Mesothelial cell of epicardium (in vitro differentiated cells): ENCODE data around the gene NFE2L1. TPM values are rescaled to one million over a fixed set of nuclear protein-coding genes. Genes with fewer than 3 reads are reported as not detected.

Source experiments
- DNase-seq, 2 experiments: peaks; one replicate each; pipeline ENCODE4 v3.0.0; 2021; ENCODE audit warnings: low spot score in 2 of 2; ENCODE audit not compliant: unreplicated experiment in 2 of 2
- H3K27ac Mint-ChIP-seq: 2 replicates; pipeline ENCODE4 v1.8.0; 2021; ENCODE audit warnings: mixed read lengths
- H3K27me3 Mint-ChIP-seq: 2 replicates; pipeline ENCODE4 v1.8.0; 2021; ENCODE audit warnings: low read depth, mixed read lengths
- H3K36me3 Mint-ChIP-seq: 2 replicates; pipeline ENCODE4 v1.8.0; 2021; ENCODE audit warnings: mixed read lengths
- H3K4me1 Mint-ChIP-seq: 2 replicates; pipeline ENCODE4 v1.8.0; 2021; ENCODE audit warnings: mixed read lengths
- H3K4me3 Mint-ChIP-seq: 2 replicates; pipeline ENCODE4 v1.8.0; 2021; ENCODE audit warnings: mild to moderate bottlenecking, moderate library complexity, mixed read lengths
- H3K9me3 Mint-ChIP-seq: 2 replicates; pipeline ENCODE4 v1.8.0; 2021; ENCODE audit warnings: mixed read lengths
- total RNA-seq: library from RNA; stranded (reverse); gene quantifications from 3 replicates; pipeline ENCODE4 v1.2.1, GENCODE V29; 2021
- TF ChIP-seq, protein P1 (sequence below): fragments of 200-600 bp; sonication (generic); IDR thresholded peaks from one replicate; pipeline ENCODE4 v1.5.0; 2021; ENCODE audit warnings: antibody characterized with exemption; ENCODE audit not compliant: unreplicated experiment

NFE2L1 gene
- total RNA-seq, 1 donor from 2014 or later: 134 TPM

DNA sequence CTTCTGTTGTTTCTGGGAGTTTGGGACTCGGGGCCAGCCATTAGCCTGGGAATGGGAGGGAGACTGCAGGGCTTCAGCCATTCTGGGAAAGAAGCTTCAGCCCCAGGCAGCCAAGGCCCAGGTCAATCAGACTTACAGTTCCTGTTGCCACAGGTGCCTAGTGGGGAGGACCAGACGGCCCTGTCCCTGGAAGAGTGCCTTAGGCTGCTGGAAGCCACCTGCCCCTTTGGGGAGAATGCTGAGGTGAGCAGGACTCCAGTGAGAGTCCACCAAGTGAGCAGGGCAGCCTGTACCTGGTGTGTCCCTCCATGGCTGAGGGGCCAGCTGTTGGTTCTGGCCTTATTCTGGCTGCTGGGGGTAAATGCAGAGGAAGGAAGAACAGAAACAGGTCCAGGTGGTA lies 8.7 kb downstream of the NFE2L1 start:
- Mint-ChIP-seq H3K27ac (no peak overlapping the region), H3K4me1 (peaks cover 36% of the 10 kb centered on the region), H3K4me3 (no peak overlapping the region)

DNA sequence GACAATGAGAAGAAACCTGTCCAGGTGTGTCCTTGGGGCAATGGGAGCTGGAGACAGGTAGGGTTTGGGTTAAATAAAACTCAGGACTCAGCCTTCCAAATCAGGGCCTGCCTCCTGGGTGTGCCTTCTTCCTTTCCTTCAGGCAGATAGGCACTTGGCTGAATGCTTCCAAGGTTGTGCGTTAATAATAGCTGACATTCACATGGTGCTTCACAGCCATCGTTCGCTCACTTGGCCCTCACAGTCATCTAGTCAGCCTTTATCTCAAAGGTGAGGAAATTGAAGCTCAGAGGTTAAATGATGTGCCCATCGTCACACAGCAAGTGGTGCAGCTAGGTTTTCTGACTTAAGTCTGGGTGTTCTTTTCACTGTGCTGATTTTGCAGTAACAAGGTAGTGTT lies 9.5 kb downstream of the NFE2L1 start:
- Mint-ChIP-seq H3K27me3 (no peaks in the 10 kb centered on the region), H3K4me3 (no peak overlapping the region), H3K27ac (no peak overlapping the region), H3K4me1 (peaks cover 28% of the 10 kb centered on the region), H3K9me3 (no peaks in the 10 kb centered on the region), H3K36me3 (peaks cover 32% of the 10 kb centered on the region)
- TF ChIP-seq, protein P1, sequence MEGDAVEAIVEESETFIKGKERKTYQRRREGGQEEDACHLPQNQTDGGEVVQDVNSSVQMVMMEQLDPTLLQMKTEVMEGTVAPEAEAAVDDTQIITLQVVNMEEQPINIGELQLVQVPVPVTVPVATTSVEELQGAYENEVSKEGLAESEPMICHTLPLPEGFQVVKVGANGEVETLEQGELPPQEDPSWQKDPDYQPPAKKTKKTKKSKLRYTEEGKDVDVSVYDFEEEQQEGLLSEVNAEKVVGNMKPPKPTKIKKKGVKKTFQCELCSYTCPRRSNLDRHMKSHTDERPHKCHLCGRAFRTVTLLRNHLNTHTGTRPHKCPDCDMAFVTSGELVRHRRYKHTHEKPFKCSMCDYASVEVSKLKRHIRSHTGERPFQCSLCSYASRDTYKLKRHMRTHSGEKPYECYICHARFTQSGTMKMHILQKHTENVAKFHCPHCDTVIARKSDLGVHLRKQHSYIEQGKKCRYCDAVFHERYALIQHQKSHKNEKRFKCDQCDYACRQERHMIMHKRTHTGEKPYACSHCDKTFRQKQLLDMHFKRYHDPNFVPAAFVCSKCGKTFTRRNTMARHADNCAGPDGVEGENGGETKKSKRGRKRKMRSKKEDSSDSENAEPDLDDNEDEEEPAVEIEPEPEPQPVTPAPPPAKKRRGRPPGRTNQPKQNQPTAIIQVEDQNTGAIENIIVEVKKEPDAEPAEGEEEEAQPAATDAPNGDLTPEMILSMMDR: no peak
- no peak for DNase-seq

More for the DNA sequence above, 8.7 kb downstream of the NFE2L1 start:
- Mint-ChIP-seq H3K36me3 (peaks cover 31% of the 10 kb centered on the region), H3K9me3 (no peaks in the 10 kb centered on the region), H3K27me3 (no peaks in the 10 kb centered on the region)
- DNase-seq: no peak
- TF ChIP-seq, protein P1: no peak

DNA sequence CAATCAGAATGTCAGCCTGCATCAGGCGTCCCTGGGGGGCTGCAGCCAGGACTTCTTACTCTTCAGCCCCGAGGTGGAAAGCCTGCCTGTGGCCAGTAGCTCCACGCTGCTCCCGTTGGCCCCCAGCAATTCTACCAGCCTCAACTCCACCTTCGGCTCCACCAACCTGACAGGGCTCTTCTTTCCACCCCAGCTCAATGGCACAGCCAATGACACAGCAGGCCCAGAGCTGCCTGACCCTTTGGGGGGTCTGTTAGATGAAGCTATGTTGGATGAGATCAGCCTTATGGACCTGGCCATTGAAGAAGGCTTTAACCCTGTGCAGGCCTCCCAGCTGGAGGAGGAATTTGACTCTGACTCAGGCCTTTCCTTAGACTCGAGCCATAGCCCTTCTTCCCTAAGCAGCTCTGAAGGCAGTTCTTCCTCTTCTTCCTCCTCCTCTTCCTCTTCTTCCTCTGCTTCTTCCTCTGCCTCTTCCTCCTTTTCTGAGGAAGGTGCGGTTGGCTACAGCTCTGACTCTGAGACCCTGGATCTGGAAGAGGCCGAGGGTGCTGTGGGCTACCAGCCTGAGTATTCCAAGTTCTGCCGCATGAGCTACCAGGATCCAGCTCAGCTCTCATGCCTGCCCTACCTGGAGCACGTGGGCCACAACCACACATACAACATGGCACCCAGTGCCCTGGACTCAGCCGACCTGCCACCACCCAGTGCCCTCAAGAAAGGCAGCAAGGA lies 10.4 kb downstream of the NFE2L1 start:
- Mint-ChIP-seq H3K27me3 (no peaks in the 10 kb centered on the region), H3K4me1 (peaks cover 19% of the 10 kb centered on the region), H3K36me3 (peaks cover 29% of the 10 kb centered on the region), H3K27ac (no peak overlapping the region), H3K4me3 (no peak overlapping the region), H3K9me3 (no peaks in the 10 kb centered on the region)
- DNase-seq: no peak
- TF ChIP-seq, protein P1: no peak

DNA sequence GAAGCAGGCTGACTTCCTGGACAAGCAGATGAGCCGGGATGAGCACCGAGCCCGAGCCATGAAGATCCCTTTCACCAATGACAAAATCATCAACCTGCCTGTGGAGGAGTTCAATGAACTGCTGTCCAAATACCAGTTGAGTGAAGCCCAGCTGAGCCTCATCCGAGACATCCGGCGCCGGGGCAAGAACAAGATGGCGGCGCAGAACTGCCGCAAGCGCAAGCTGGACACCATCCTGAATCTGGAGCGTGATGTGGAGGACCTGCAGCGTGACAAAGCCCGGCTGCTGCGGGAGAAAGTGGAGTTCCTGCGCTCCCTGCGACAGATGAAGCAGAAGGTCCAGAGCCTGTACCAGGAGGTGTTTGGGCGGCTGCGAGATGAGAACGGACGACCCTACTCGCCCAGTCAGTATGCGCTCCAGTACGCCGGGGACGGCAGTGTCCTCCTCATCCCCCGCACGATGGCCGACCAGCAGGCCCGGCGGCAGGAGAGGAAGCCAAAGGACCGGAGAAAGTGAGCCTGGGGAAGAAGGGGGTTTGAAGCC lies 11.0 kb downstream of the NFE2L1 start:
- H3K4me3 Mint-ChIP-seq: no peak overlapping the region
- TF ChIP-seq, protein P1: no peak
- H3K4me1 Mint-ChIP-seq: peaks cover 12% of the 10 kb centered on the region

GRCh38 chr17:48060249-48060648 lies 12.1 kb downstream of the NFE2L1 start:
- Mint-ChIP-seq H3K4me3 (no peak overlapping the region), H3K4me1 (peaks cover 5% of the 10 kb centered on the region), H3K27me3 (no peaks in the 10 kb centered on the region), H3K9me3 (no peaks in the 10 kb centered on the region), H3K27ac (peak overlapping the region; percentile 21), H3K36me3 (peaks cover 36% of the 10 kb centered on the region)
- TF ChIP-seq, protein P1: no peak
- no peak for DNase-seq

More for the DNA sequence above, 11.0 kb downstream of the NFE2L1 start:
- Mint-ChIP-seq H3K36me3 (peaks cover 29% of the 10 kb centered on the region), H3K27ac (no peak overlapping the region), H3K27me3 (no peaks in the 10 kb centered on the region), H3K9me3 (no peaks in the 10 kb centered on the region)
- DNase-seq: no peak
